IgD-negative memory B cell (primary cell): ENCODE data around the gene UBE2L6. TPM values are rescaled to one million over a fixed set of nuclear protein-coding genes. Genes with fewer than 3 reads are reported as not detected.
"Not testable (repeated sequence)": the region's sequence is repeated elsewhere in the genome, so short reads cannot be mapped to it uniquely, and the experiment has no call there.

Experiments
- H3K27ac Mint-ChIP-seq, 3 donors: one replicate each; pipeline ENCODE4 v1.8.0; 2020 to 2022; ENCODE audit warnings: mild to moderate bottlenecking in 3 of 3, mixed read lengths in 3 of 3, moderate library complexity in 1 of 3
- H3K27me3 Mint-ChIP-seq: one replicate; pipeline ENCODE4 v1.8.0; 2021; ENCODE audit warnings: mixed read lengths
- H3K36me3 Mint-ChIP-seq: one replicate; pipeline ENCODE4 v1.8.0; 2020; ENCODE audit warnings: mild to moderate bottlenecking, mixed read lengths
- H3K4me1 Mint-ChIP-seq, 3 donors: one replicate each; pipeline ENCODE4 v1.8.0; 2020 to 2022; ENCODE audit warnings: mixed read lengths in 3 of 3, mild to moderate bottlenecking in 1 of 3
- H3K4me3 Mint-ChIP-seq, 4 donors: one replicate each; pipeline ENCODE4 v1.8.0; 2020 to 2022; ENCODE audit warnings: mild to moderate bottlenecking in 4 of 4, mixed read lengths in 4 of 4, moderate library complexity in 3 of 4
- H3K9me3 Mint-ChIP-seq, 3 donors: one replicate each; pipeline ENCODE4 v1.8.0; 2020 to 2021; ENCODE audit warnings: mixed read lengths in 3 of 3, mild to moderate bottlenecking in 1 of 3
- polyA plus RNA-seq: library from polyadenylated mRNA; unstranded; fragments of 300-500 nt; fragmentation: Illumina TruSeq; gene quantifications from one replicate; pipeline ENCODE4 v1.2.3, GENCODE V29; 2021

UBE2L6 gene
- polyA plus RNA-seq, 1 donor from 2014 or later = 208 TPM

DNA sequence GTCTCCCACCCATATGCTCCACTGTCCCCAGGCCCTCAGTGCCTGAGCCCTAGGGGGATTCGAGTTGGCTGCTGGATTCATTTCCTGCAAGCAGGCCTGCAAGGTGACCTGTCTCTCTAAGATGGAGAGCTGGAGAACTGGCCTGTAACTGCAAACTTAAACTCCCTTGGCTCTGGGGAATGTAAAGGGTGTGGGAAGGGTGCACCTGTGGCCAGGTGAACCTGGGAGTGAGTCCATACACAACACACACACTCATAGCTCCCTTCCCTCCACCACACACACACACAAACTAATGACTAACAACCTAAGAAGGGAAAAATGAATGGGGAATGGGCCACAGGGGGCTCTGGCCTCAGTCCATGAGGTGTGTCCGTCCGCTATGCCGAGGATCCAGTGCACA is 15.5 kb downstream of the UBE2L6 start:
- Mint-ChIP-seq H3K36me3 (peaks cover 4% of the 10 kb centered on the region), H3K4me3 (no peak overlapping the region), H3K27ac (no peak overlapping the region), H3K4me1 (peaks cover 7 to 16% (median 15%) of the 10 kb centered on the region in 3 donors), H3K9me3 (no peaks in the 10 kb centered on the region), H3K27me3 (no peaks in the 10 kb centered on the region)

DNA sequence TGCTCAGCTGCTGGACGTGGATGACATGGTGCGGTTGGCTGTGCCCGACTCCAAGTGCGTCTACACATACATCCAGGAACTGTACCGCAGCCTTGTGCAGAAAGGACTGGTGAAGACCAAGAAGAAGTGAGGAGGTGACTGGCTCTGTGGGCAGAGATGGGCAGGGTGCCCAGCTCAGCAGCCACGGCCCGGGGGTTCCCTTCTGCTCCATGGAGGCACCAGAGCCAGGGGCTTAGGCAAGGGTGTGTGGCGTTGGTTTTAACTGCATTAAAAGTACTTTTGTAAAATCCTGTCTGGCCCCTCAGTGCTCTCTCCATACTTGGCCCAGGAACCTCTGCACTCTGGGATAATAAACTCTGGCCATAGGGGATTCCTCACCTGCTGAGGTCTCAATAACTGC is 17.5 kb downstream of the UBE2L6 start:
- peaks cover 7 to 14% (median 13%) of the 10 kb centered on the region in 3 donors for H3K4me1 Mint-ChIP-seq

DNA sequence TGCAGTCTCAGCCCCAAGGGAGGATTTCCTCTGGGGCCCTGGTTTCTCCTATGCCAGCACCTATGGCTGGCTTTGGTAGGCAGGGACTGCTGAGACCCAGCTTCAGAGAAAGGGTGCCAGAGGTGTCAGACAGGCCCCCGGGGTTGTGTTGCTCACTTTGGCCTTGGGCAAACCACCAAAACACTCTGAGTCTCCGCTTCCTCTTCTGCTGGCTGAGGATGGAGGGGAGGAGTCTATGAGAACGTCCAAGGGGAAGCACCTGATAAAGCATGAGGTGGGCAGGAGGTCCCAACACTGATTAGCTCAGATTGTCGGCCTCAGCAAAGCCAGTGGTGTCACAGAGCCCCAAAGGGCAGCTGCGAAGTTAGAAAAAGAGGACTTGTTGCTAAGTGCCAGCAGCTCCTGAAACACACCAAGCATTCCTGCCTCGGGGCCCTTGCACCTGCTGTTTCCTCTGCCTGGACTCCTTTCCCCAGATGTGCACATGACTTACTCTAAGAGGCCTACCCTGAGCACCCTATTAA is 19.6 kb downstream of the UBE2L6 start:
- no peaks in the 10 kb centered on the region for H3K27me3 Mint-ChIP-seq
- peaks cover 3% of the 10 kb centered on the region for H3K36me3 Mint-ChIP-seq
- peak overlapping the region; percentile 74 to 94 (median 84) for H3K27ac Mint-ChIP-seq
- no peaks in the 10 kb centered on the region for H3K9me3 Mint-ChIP-seq
- H3K4me3 Mint-ChIP-seq = peak overlapping the region in 1 of 4 donors; percentile 39
- H3K4me1 Mint-ChIP-seq = peaks cover 7 to 15% (median 14%) of the 10 kb centered on the region in 3 donors

More for the DNA sequence above, 17.5 kb downstream of the UBE2L6 start:
- peak overlapping the region in 2 of 3 donors; percentile 28 to 62 for H3K27ac Mint-ChIP-seq
- H3K9me3 Mint-ChIP-seq = no peaks in the 10 kb centered on the region
- H3K4me3 Mint-ChIP-seq = no peak overlapping the region
- peaks cover 4% of the 10 kb centered on the region for H3K36me3 Mint-ChIP-seq
- no peaks in the 10 kb centered on the region for H3K27me3 Mint-ChIP-seq

DNA sequence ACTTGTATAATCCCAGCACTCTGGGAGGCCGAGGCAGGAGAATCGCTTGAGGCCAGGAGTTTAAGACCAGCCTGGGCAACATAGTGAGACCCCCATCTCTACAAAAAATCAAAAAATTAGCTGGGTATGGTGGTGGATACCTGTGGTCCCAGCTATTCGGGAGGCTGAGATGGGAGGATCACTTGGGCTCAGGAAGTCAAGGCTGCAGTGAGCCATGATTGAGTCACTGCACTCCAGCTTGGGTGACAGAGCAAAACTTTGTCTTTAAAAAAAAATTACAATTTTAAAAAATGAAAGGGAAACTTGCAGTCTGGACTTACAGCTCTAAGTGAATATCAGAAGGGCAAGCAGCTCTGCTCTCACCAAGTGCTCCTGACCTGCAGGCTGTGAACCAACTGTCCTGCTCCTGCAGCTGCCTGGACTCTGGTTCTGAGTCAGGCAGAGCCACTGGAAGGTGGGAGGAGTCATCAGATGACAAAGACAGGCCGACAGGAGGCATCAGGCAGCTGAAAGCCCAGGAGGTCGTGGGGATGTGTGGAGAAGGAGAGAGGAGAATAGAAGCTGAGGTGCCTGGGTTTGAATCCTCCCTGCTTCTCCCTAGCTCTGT is 20.5 kb downstream of the UBE2L6 start:
- Mint-ChIP-seq H3K4me1 (peaks cover 7 to 15% (median 14%) of the 10 kb centered on the region in 3 donors), H3K36me3 (peaks cover 2% of the 10 kb centered on the region), H3K4me3 (no peak overlapping the region), H3K9me3 (no peaks in the 10 kb centered on the region), H3K27me3 (no peaks in the 10 kb centered on the region), H3K27ac (peak overlapping the region; percentile 74 to 94 (median 84))

DNA sequence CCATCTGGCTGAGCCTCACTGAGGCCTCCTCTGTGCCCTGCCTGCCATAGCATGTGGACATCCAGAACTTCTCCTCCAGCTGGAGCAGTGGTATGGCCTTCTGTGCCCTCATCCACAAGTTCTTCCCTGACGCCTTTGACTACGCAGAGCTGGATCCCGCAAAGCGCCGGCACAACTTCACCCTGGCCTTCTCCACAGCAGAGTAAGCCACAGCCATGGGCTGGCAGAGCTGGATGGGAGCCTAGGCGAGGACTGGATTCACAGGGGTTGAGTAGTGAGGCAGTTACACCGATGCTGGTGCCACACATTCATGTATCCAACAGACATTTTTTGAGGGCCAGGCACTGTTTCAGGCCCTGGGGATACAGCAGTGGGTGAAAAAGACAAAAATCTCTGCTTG is 21.0 kb downstream of the UBE2L6 start:
- Mint-ChIP-seq H3K27me3 (no peaks in the 10 kb centered on the region), H3K4me3 (no peak overlapping the region), H3K9me3 (no peaks in the 10 kb centered on the region), H3K27ac (peak overlapping the region; percentile 16 to 71 (median 35)), H3K36me3 (peaks cover 2% of the 10 kb centered on the region), H3K4me1 (peaks cover 7 to 15% (median 14%) of the 10 kb centered on the region in 3 donors)

DNA sequence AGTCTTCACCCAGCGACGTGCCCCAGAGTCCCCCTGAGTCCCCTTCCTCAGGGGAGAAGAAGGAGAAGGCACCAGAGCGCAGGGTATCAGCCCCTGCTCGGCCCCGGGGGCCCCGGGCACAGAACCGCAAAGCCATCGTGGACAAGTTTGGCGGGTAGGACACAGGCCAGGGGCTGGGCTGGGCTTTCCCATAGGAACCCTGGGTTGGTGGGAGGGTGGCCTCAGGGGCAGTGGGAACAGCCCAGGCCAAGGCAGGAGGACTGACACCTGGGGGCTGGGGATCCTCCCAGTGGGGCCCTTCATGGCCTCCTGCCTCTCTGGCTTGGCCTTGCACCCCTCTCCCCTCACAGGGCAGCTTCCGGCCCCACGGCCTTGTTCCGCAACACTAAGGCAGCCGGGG is 21.6 kb downstream of the UBE2L6 start:
- Mint-ChIP-seq H3K27ac (no peak overlapping the region), H3K36me3 (peaks cover 2% of the 10 kb centered on the region), H3K27me3 (no peaks in the 10 kb centered on the region), H3K4me1 (peaks cover 7 to 15% (median 14%) of the 10 kb centered on the region in 3 donors), H3K9me3 (no peaks in the 10 kb centered on the region), H3K4me3 (peak overlapping the region in 1 of 4 donors; percentile 70)

DNA sequence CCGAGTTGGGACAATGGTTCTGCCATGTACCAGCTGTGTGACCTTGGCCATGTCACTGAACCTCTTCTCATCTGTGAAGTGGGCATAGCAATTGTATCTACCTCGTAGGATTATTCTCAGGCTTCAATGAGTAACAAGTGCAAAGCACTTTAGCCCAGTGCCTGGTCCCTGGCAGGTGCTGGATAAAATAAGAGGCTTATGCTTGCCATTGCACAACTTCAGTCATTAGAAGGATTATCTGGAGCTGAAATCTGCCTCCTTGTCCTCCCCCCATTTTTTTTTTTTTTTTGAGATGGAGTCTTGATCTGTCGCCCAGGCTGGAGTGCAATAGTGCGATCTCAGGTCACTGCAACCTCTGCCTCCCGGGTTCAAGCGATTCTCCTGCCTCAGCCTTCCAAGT is 22.9 kb downstream of the UBE2L6 start:
- H3K4me1 Mint-ChIP-seq = peaks cover 7 to 14% (median 12%) of the 10 kb centered on the region in 3 donors
- no peaks in the 10 kb centered on the region for H3K36me3 Mint-ChIP-seq
- no peak overlapping the region for H3K27ac Mint-ChIP-seq
- H3K4me3 Mint-ChIP-seq = no peak overlapping the region
- H3K27me3 Mint-ChIP-seq = no peaks in the 10 kb centered on the region
- H3K9me3 Mint-ChIP-seq = no peaks in the 10 kb centered on the region

DNA sequence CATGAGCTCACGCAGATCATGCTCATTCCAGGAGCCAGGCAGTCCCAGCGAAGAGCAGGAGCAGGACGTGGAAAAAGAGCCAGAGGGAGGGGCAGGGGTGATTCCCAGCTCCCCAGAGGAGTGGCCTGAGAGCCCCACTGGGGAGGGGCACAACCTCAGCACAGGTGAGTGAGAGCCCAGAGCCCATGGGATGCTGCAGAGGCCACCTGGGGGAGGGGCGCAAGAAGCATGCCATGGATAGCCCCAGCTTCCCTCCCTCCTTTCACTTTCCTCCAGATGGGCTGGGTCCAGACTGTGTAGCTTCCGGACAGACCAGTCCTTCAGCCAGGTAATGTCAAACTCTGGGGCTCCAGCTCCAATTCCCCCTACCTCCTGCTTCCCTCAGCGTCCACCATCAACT is 23.9 kb downstream of the UBE2L6 start:
- no peak overlapping the region for H3K4me3 Mint-ChIP-seq
- H3K9me3 Mint-ChIP-seq = no peaks in the 10 kb centered on the region
- no peaks in the 10 kb centered on the region for H3K36me3 Mint-ChIP-seq
- H3K4me1 Mint-ChIP-seq = peaks cover 7 to 12% (median 10%) of the 10 kb centered on the region in 3 donors
- H3K27me3 Mint-ChIP-seq = no peaks in the 10 kb centered on the region
- H3K27ac Mint-ChIP-seq = peak overlapping the region in 1 of 3 donors; percentile 39

DNA sequence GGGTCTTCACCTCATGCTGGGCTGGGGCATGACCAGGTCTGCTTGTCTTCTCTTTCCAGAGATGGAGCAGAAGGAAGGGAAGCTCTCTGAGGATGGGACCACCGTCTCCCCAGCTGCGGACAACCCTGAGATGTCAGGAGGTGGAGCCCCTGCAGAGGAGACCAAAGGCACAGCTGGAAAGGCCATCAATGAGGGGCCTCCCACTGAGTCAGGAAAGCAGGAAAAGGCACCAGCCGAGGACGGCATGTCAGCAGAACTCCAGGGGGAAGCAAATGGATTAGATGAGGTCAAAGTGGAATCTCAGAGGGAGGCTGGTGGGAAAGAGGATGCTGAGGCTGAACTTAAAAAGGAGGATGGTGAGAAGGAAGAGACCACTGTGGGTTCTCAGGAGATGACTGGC is 24.9 kb downstream of the UBE2L6 start:
- H3K27me3 Mint-ChIP-seq = no peaks in the 10 kb centered on the region
- no peaks in the 10 kb centered on the region for H3K36me3 Mint-ChIP-seq
- peaks cover under 1 to 5% (median 5%) of the 10 kb centered on the region in 3 donors for H3K4me1 Mint-ChIP-seq
- no peak overlapping the region for H3K27ac Mint-ChIP-seq
- no peak overlapping the region for H3K4me3 Mint-ChIP-seq
- H3K9me3 Mint-ChIP-seq = no peaks in the 10 kb centered on the region

DNA sequence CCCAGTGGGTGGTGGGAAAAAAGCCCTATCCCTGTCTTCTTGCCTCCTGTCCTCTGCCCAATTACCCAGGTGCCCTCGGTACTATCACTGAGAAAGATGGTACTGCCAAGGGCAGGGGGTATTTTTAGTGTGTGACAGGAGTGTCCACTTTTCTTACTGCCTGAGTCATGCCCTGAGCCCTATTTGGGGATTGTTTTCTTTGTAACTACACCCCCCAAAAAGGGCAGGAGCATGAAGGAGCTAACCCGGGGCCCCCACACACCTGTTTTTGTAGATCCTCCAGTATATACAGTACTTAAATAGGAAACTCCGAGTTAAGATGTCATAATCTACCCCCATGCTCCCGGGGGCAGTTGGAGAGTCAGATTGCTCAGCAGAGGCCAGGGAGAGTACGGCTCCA is 26.3 kb downstream of the UBE2L6 start:
- Mint-ChIP-seq H3K4me1 (peaks cover 0 to 1% (median 0%) of the 10 kb centered on the region in 3 donors), H3K27ac (no peak overlapping the region), H3K4me3 (no peak overlapping the region), H3K27me3 (no peaks in the 10 kb centered on the region), H3K36me3 (peaks cover 2% of the 10 kb centered on the region), H3K9me3 (no peaks in the 10 kb centered on the region)

DNA sequence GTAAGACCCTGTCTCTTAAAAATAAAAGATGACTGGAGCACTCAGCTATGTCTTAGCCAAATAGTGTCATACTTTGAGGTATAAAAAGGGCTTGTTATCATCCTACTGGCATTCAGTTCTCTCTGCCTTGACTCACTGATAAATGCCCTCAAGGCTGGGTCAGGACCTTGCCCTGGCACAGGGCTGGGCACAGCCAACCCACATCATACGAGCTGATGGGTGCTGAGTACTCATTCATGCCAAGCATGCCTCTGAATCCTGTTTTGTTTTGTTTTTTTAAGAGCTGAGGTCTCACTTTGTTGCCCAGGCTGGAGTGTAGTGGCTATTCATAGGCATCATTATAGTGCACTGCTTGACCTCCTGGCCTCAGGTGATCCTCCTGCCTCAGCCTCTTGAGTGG is 28.1 kb downstream of the UBE2L6 start:
- Mint-ChIP-seq H3K4me1 (peaks cover 0 to 1% (median 0%) of the 10 kb centered on the region in 3 donors), H3K27me3 (no peaks in the 10 kb centered on the region), H3K4me3 (no peak overlapping the region), H3K27ac (no peak overlapping the region), H3K9me3 (no peaks in the 10 kb centered on the region), H3K36me3 (peaks cover 3% of the 10 kb centered on the region)

DNA sequence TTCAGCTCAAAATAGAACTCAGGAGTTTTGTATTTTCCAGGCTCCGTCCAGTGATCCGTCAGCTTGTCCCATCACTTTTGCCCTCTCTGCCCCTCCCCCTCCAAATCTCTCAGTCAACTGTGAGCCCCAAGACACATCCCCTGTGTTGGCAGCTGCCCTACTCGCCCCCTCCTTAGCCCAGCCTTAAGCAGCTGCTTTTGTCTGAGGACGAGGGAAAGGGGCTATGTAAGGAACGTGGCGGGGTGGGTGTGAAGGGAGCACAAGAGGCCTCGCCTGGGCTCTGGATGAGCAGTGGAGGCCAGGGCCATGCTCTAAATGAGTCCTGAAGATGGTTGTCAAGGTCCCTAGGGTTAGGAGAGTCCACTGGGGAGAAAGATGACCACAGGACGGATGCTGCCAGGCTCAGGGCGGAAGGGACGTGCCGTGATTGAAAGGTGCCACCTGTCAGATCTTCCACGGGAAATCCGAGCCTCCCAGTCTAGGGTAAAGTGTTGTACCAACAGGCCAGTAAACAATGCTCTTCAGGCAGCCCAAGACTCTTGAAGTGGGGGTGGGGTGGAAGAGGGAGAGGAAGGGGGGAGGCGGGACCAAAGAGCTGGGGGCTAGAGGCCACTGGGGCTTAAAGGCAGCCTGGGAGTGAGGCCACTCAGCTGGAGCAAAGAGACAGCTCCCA is 30.4 kb downstream of the UBE2L6 start, which contains the start of gene SMTNL1:
TSS of gene SMTNL1 (plus strand) at position 649 of the 673 bp plus-strand sequence. CDS start 5,048 bp downstream, outside the sequence.
- no peaks in the 10 kb centered on the region for H3K4me1 Mint-ChIP-seq
- no peaks in the 10 kb centered on the region for H3K27me3 Mint-ChIP-seq
- H3K9me3 Mint-ChIP-seq = no peaks in the 10 kb centered on the region
- H3K27ac Mint-ChIP-seq = no peak within 1 kb of the TSS
- no peak within 1 kb of the TSS for H3K4me3 Mint-ChIP-seq
- peaks cover 3% of the 10 kb centered on the region for H3K36me3 Mint-ChIP-seq

DNA sequence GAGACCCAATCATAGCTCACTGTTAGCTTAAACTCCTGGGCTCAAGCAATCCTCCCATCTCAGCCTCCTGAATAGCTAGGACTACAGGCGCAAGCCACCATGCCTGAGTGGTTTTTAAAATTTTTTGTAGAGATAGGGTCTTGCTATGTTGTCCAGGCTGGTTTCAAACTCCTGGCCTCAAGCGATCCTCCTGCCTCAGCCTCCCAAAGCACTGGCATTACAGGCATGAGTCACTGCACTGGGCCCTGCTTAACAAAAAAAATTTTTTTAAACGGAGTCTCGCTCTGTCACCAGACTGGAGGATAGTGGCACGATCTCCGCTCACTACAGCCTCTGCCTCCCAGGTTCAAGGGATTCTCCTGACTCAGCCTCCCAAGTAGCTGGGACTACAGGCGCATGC is 33.0 kb downstream of the UBE2L6 start:
- H3K36me3 Mint-ChIP-seq, H3K9me3 Mint-ChIP-seq, H3K27me3 Mint-ChIP-seq: not testable (repeated sequence)
- Mint-ChIP-seq H3K27ac (peak overlapping the region in 1 of 3 donors; percentile 43), H3K4me3 (peak overlapping the region in 1 of 4 donors; percentile 25), H3K4me1 (peaks cover 8 to 16% (median 10%) of the 10 kb centered on the region in 3 donors)

DNA sequence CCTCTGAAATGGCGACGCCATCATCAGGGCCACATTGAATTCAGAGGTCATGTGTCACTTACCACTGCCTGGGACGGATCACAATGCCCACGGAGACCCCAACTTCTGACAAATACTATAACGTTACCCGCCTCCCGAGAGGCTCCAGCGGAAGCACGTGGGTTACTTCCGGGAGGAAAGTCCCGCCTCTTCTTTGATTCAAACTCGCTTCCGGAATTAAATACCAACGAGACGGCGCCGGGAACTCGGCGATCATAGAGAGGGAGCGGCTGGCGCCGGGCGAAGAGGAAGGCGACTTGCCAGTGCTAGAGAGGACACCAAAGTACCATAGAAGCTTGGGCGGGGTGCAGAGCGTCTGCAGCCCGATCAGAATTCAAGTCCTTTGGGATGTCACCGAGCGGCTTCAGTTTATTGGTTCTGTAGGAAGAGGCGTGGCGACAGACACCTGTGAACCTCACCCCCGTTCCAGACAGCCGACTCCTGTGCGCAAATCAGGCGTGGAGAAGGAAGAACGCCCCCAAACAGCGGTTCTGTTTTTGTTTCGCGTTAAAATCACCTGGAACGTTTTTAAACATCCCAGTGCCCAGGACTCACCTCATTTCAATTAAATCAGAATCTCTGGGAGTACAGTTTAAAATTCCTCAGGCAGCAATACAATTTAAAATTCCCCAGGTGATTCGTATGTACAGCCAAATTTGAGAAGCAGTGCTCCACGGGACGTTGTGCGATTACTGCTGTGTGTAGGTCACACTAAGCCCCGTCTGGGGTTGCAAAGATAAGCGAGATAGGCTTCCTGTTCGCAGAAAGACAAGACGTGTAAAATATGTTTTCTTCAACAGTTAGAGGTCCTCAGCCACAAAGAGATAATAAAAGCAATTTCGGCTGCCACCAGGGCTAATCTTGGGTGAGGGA is 36.6 kb downstream of the UBE2L6 start, which contains the start of gene TIMM10:
TSS of gene TIMM10 (minus strand) at position 159 of the 912 bp plus-strand sequence. CDS start 565 bp downstream, outside the sequence.
- H3K4me3 Mint-ChIP-seq = peak within 1 kb of the TSS; percentile 87 to 98 (median 95)
- H3K27me3 Mint-ChIP-seq = no peaks in the 10 kb centered on the region
- H3K4me1 Mint-ChIP-seq = peaks cover 10 to 18% (median 14%) of the 10 kb centered on the region in 3 donors
- peaks cover 1% of the 10 kb centered on the region for H3K36me3 Mint-ChIP-seq
- H3K27ac Mint-ChIP-seq = peak within 1 kb of the TSS; percentile 90 to 96 (median 95)
- H3K9me3 Mint-ChIP-seq = no peaks in the 10 kb centered on the region
